ENCODE results near the gene STX16.

The STX16 gene

GRCh38 chr20:58673119-58673518 lies 22.0 kb downstream of the STX16 start:
- no peaks in the 10 kb centered on the region for H3K9me3 ChIP-seq (ENCODE audit: control insufficient read depth in 5 of 5, low read length in 5 of 5)
- peaks cover 0 to 2% (median 0%) of the 10 kb centered on the region in 5 donors for H3K4me1 ChIP-seq (ENCODE audit: control insufficient read depth in 5 of 5, insufficient read depth in 5 of 5, low read length in 5 of 5)
- H3K9ac ChIP-seq (ENCODE audit: low read length in 5 of 5) = no peak overlapping the region
- H3K4me3 ChIP-seq (ENCODE audit: low read depth in 1 of 5, low read length in 5 of 5) = no peak overlapping the region
- peaks cover 33 to 80% (median 74%) of the 10 kb centered on the region in 5 donors for H3K36me3 ChIP-seq (ENCODE audit: control insufficient read depth in 5 of 5, insufficient read depth in 5 of 5, low read length in 5 of 5)
- no peak overlapping the region for H3K27ac ChIP-seq (ENCODE audit: low read depth, low read length)
- H3K27me3 ChIP-seq (ENCODE audit: control insufficient read depth in 5 of 5, insufficient read depth in 4 of 5, low read length in 5 of 5) = no peaks in the 10 kb centered on the region

- Histone ChIP-seq H3K9me3 (ENCODE audit: control insufficient read depth in 5 of 5, low read length in 5 of 5) (no peaks in the 10 kb centered on the region), H3K27me3 (ENCODE audit: control insufficient read depth in 5 of 5, insufficient read depth in 4 of 5, low read length in 5 of 5) (no peaks in the 10 kb centered on the region), H3K4me1 (ENCODE audit: control insufficient read depth in 5 of 5, insufficient read depth in 5 of 5, low read length in 5 of 5) (peaks cover 0 to 2% (median 0%) of the 10 kb centered on the region in 5 donors), H3K9ac (ENCODE audit: low read length in 5 of 5) (no peak overlapping the region), H3K4me3 (ENCODE audit: low read depth in 1 of 5, low read length in 5 of 5) (no peak overlapping the region), H3K27ac (ENCODE audit: low read depth, low read length) (no peak overlapping the region), H3K36me3 (ENCODE audit: control insufficient read depth in 5 of 5, insufficient read depth in 5 of 5, low read length in 5 of 5) (peaks cover 28 to 80% (median 69%) of the 10 kb centered on the region in 5 donors)
These were observed 24.1 kb downstream of the STX16 start for GRCh38 chr20:58675146-58675584.

- Histone ChIP-seq H3K9me3 (ENCODE audit: control insufficient read depth in 5 of 5, low read length in 5 of 5) (no peaks in the 10 kb centered on the region), H3K36me3 (ENCODE audit: control insufficient read depth in 5 of 5, insufficient read depth in 5 of 5, low read length in 5 of 5) (peaks cover 24 to 80% (median 69%) of the 10 kb centered on the region in 5 donors), H3K27ac (ENCODE audit: low read depth, low read length) (no peak overlapping the region), H3K4me3 (ENCODE audit: low read depth in 1 of 5, low read length in 5 of 5) (no peak overlapping the region), H3K9ac (ENCODE audit: low read length in 5 of 5) (no peak overlapping the region), H3K27me3 (ENCODE audit: control insufficient read depth in 5 of 5, insufficient read depth in 4 of 5, low read length in 5 of 5) (no peaks in the 10 kb centered on the region), H3K4me1 (ENCODE audit: control insufficient read depth in 5 of 5, insufficient read depth in 5 of 5, low read length in 5 of 5) (peaks cover 0 to 2% (median 0%) of the 10 kb centered on the region in 5 donors)
These were observed 24.6 kb downstream of the STX16 start for GRCh38 chr20:58675641-58676040.

- Histone ChIP-seq H3K4me3 (ENCODE audit: low read depth in 1 of 5, low read length in 5 of 5) (no peak overlapping the region), H3K9me3 (ENCODE audit: control insufficient read depth in 5 of 5, low read length in 5 of 5) (no peaks in the 10 kb centered on the region), H3K27me3 (ENCODE audit: control insufficient read depth in 5 of 5, insufficient read depth in 4 of 5, low read length in 5 of 5) (no peaks in the 10 kb centered on the region), H3K4me1 (ENCODE audit: control insufficient read depth in 5 of 5, insufficient read depth in 5 of 5, low read length in 5 of 5) (peaks cover 0 to 2% (median 0%) of the 10 kb centered on the region in 5 donors), H3K27ac (ENCODE audit: low read depth, low read length) (no peak overlapping the region), H3K36me3 (ENCODE audit: control insufficient read depth in 5 of 5, insufficient read depth in 5 of 5, low read length in 5 of 5) (peaks cover 22 to 78% (median 67%) of the 10 kb centered on the region in 5 donors), H3K9ac (ENCODE audit: low read length in 5 of 5) (no peak overlapping the region)
These were observed 25.1 kb downstream of the STX16 start for GRCh38 chr20:58676161-58676560.

GRCh38 chr20:58677079-58677604 lies 26.1 kb downstream of the STX16 start:
- Histone ChIP-seq H3K36me3 (ENCODE audit: control insufficient read depth in 5 of 5, insufficient read depth in 5 of 5, low read length in 5 of 5) (peaks cover 21 to 77% (median 66%) of the 10 kb centered on the region in 5 donors), H3K9ac (ENCODE audit: low read length in 5 of 5) (no peak overlapping the region), H3K4me1 (ENCODE audit: control insufficient read depth in 5 of 5, insufficient read depth in 5 of 5, low read length in 5 of 5) (peaks cover 0 to 2% (median 0%) of the 10 kb centered on the region in 5 donors), H3K27me3 (ENCODE audit: control insufficient read depth in 5 of 5, insufficient read depth in 4 of 5, low read length in 5 of 5) (no peaks in the 10 kb centered on the region), H3K4me3 (ENCODE audit: low read depth in 1 of 5, low read length in 5 of 5) (no peak overlapping the region), H3K9me3 (ENCODE audit: control insufficient read depth in 5 of 5, low read length in 5 of 5) (no peaks in the 10 kb centered on the region), H3K27ac (ENCODE audit: low read depth, low read length) (no peak overlapping the region)

- H3K27me3 ChIP-seq (ENCODE audit: control insufficient read depth in 5 of 5, insufficient read depth in 4 of 5, low read length in 5 of 5) = no peaks in the 10 kb centered on the region
- no peaks in the 10 kb centered on the region for H3K9me3 ChIP-seq (ENCODE audit: control insufficient read depth in 5 of 5, low read length in 5 of 5)
- no peak overlapping the region for H3K9ac ChIP-seq (ENCODE audit: low read length in 5 of 5)
- no peak overlapping the region for H3K27ac ChIP-seq (ENCODE audit: low read depth, low read length)
- no peak overlapping the region for H3K4me3 ChIP-seq (ENCODE audit: low read depth in 1 of 5, low read length in 5 of 5)
- peaks cover 18 to 73% (median 63%) of the 10 kb centered on the region in 5 donors for H3K36me3 ChIP-seq (ENCODE audit: control insufficient read depth in 5 of 5, insufficient read depth in 5 of 5, low read length in 5 of 5)
- peaks cover 0 to 2% (median 0%) of the 10 kb centered on the region in 5 donors for H3K4me1 ChIP-seq (ENCODE audit: control insufficient read depth in 5 of 5, insufficient read depth in 5 of 5, low read length in 5 of 5)
These were observed 26.7 kb downstream of the STX16 start for GRCh38 chr20:58677808-58678207.

GRCh38 chr20:58678806-58679205 lies 27.7 kb downstream of the STX16 start:
- no peak overlapping the region for H3K27ac ChIP-seq (ENCODE audit: low read depth, low read length)
- H3K27me3 ChIP-seq (ENCODE audit: control insufficient read depth in 5 of 5, insufficient read depth in 4 of 5, low read length in 5 of 5) = no peaks in the 10 kb centered on the region
- H3K4me3 ChIP-seq (ENCODE audit: low read depth in 1 of 5, low read length in 5 of 5) = no peak overlapping the region
- H3K4me1 ChIP-seq (ENCODE audit: control insufficient read depth in 5 of 5, insufficient read depth in 5 of 5, low read length in 5 of 5) = peaks cover 0 to 2% (median 0%) of the 10 kb centered on the region in 5 donors
- H3K36me3 ChIP-seq (ENCODE audit: control insufficient read depth in 5 of 5, insufficient read depth in 5 of 5, low read length in 5 of 5) = peaks cover 14 to 63% (median 54%) of the 10 kb centered on the region in 5 donors
- no peaks in the 10 kb centered on the region for H3K9me3 ChIP-seq (ENCODE audit: control insufficient read depth in 5 of 5, low read length in 5 of 5)
- no peak overlapping the region for H3K9ac ChIP-seq (ENCODE audit: low read length in 5 of 5)

GRCh38 chr20:58682656-58683531 lies 31.8 kb downstream of the STX16 start:
- no peaks in the 10 kb centered on the region for H3K4me1 ChIP-seq (ENCODE audit: control insufficient read depth in 5 of 5, insufficient read depth in 5 of 5, low read length in 5 of 5)
- no peaks in the 10 kb centered on the region for H3K27me3 ChIP-seq (ENCODE audit: control insufficient read depth in 5 of 5, insufficient read depth in 4 of 5, low read length in 5 of 5)
- no peak overlapping the region for H3K4me3 ChIP-seq (ENCODE audit: low read depth in 1 of 5, low read length in 5 of 5)
- H3K9ac ChIP-seq (ENCODE audit: low read length in 5 of 5) = no peak overlapping the region
- peaks cover 7 to 31% (median 22%) of the 10 kb centered on the region in 5 donors for H3K36me3 ChIP-seq (ENCODE audit: control insufficient read depth in 5 of 5, insufficient read depth in 5 of 5, low read length in 5 of 5)
- H3K9me3 ChIP-seq (ENCODE audit: control insufficient read depth in 5 of 5, low read length in 5 of 5) = no peaks in the 10 kb centered on the region
- H3K27ac ChIP-seq (ENCODE audit: low read depth, low read length) = no peak overlapping the region

- H3K4me1 ChIP-seq (ENCODE audit: control insufficient read depth in 5 of 5, insufficient read depth in 5 of 5, low read length in 5 of 5) = peaks cover 0 to 7% (median 0%) of the 10 kb centered on the region in 5 donors
- H3K9ac ChIP-seq (ENCODE audit: low read length in 5 of 5) = no peak overlapping the region
- no peak overlapping the region for H3K4me3 ChIP-seq (ENCODE audit: low read depth in 1 of 5, low read length in 5 of 5)
- H3K36me3 ChIP-seq (ENCODE audit: control insufficient read depth in 5 of 5, insufficient read depth in 5 of 5, low read length in 5 of 5) = peaks cover 7 to 21% (median 16%) of the 10 kb centered on the region in 5 donors
- H3K27me3 ChIP-seq (ENCODE audit: control insufficient read depth in 5 of 5, insufficient read depth in 4 of 5, low read length in 5 of 5) = no peaks in the 10 kb centered on the region
- H3K27ac ChIP-seq (ENCODE audit: low read depth, low read length) = no peak overlapping the region
- H3K9me3 ChIP-seq (ENCODE audit: control insufficient read depth in 5 of 5, low read length in 5 of 5) = no peaks in the 10 kb centered on the region
These were observed 33.2 kb downstream of the STX16 start for GRCh38 chr20:58684291-58684690.

- no peak overlapping the region for H3K4me3 ChIP-seq (ENCODE audit: low read depth in 1 of 5, low read length in 5 of 5)
- H3K9ac ChIP-seq (ENCODE audit: low read length in 5 of 5) = no peak overlapping the region
- H3K4me1 ChIP-seq (ENCODE audit: control insufficient read depth in 5 of 5, insufficient read depth in 5 of 5, low read length in 5 of 5) = peaks cover 0 to 11% (median 5%) of the 10 kb centered on the region in 5 donors
- no peaks in the 10 kb centered on the region for H3K27me3 ChIP-seq (ENCODE audit: control insufficient read depth in 5 of 5, insufficient read depth in 4 of 5, low read length in 5 of 5)
- peaks cover 0 to 6% (median 4%) of the 10 kb centered on the region in 5 donors for H3K36me3 ChIP-seq (ENCODE audit: control insufficient read depth in 5 of 5, insufficient read depth in 5 of 5, low read length in 5 of 5)
- no peaks in the 10 kb centered on the region for H3K9me3 ChIP-seq (ENCODE audit: control insufficient read depth in 5 of 5, low read length in 5 of 5)
- no peak overlapping the region for H3K27ac ChIP-seq (ENCODE audit: low read depth, low read length)
These were observed 34.9 kb downstream of the STX16 start for GRCh38 chr20:58685988-58686387.

All from subcutaneous abdominal adipose tissue (tissue), 5 donors.